DMS153 (cell line): ENCODE measurements around the gene TMEM266.
A peak's percentile ranks its signal among the peaks of the same experiment; 100 is the strongest.

Experiments
- DNase-seq: peaks from one replicate; lab custom pipeline; 2025; lab: John Stamatoyannopoulos, UW

Gene TMEM266

GRCh38 chr15:76184650-76185035 lies 124.9 kb downstream of the TMEM266 start:
- no peak for DNase-seq

- DNase-seq: no peak
Measured at GRCh38 chr15:76185716-76186115, 125.9 kb downstream of the TMEM266 start.

- DNase-seq: no peak
Measured at GRCh38 chr15:76187163-76187562, 127.4 kb downstream of the TMEM266 start.

GRCh38 chr15:76189106-76189505 lies 129.3 kb downstream of the TMEM266 start:
- DNase-seq: no peak

GRCh38 chr15:76190070-76190564 lies 130.3 kb downstream of the TMEM266 start:
- DNase-seq: no peak

GRCh38 chr15:76190751-76191538 lies 131.2 kb downstream of the TMEM266 start:
- peak; percentile 12 for DNase-seq

- no peak for DNase-seq
Measured at GRCh38 chr15:76191539-76192244, 131.9 kb downstream of the TMEM266 start.

- DNase-seq: no peak
Measured at GRCh38 chr15:76192715-76193114, 132.9 kb downstream of the TMEM266 start.

GRCh38 chr15:76193934-76194333 lies 134.1 kb downstream of the TMEM266 start:
- DNase-seq: no peak

- DNase-seq: no peak
Measured at GRCh38 chr15:76195506-76196268, 135.9 kb downstream of the TMEM266 start.

GRCh38 chr15:76196269-76197231 lies 136.8 kb downstream of the TMEM266 start:
- no peak for DNase-seq

GRCh38 chr15:76197703-76198455 lies 138.1 kb downstream of the TMEM266 start:
- no peak for DNase-seq

GRCh38 chr15:76198456-76199105 lies 138.8 kb downstream of the TMEM266 start:
- DNase-seq: no peak

GRCh38 chr15:76199106-76200082 lies 139.6 kb downstream of the TMEM266 start:
- DNase-seq: no peak

GRCh38 chr15:76200083-76200465 lies 140.3 kb downstream of the TMEM266 start:
- no peak for DNase-seq

- DNase-seq: no peak
Measured at GRCh38 chr15:76200641-76201105, 140.9 kb downstream of the TMEM266 start.

GRCh38 chr15:76201536-76202255 lies 141.9 kb downstream of the TMEM266 start:
- DNase-seq: no peak
